ENCODE data around the gene PDGFA.

The PDGFA gene

DNA sequence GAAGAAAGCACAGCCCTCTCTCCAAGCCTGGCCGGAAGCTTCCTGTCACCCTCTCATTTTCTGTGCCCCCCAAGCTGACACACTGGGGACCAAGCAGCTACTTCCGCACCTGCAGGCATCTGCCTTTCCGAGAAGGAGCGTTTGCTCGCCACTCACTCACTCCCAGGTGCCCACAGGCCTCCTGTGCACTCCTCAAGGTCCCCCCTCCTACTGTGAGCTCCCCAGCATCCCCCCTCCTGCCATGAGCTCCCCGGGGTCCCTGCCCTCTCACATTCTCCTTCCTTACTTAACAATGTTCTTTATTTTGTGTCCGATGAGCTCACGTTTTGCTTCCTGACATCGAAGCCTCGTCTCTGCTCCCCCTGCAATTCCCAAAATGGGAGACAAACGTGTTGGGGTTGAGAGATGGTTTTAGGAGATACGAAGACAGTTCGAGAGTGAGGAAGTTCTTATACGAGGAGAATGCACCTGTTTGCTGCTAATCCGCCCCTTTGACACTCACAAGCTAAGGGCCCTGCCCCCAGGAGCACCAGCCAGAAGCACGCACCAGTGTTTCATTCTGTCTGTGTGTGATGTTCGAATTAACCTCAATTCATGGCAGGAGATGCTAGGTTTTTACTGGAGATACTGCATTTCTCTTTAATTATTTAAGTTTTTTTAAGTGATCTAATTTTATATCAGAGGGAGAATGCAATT, 70.2 kb downstream of the PDGFA start:
- no peak for DNase-seq (ENCODE audit: low read depth in 2 of 2, low spot score in 1 of 2)

DNA sequence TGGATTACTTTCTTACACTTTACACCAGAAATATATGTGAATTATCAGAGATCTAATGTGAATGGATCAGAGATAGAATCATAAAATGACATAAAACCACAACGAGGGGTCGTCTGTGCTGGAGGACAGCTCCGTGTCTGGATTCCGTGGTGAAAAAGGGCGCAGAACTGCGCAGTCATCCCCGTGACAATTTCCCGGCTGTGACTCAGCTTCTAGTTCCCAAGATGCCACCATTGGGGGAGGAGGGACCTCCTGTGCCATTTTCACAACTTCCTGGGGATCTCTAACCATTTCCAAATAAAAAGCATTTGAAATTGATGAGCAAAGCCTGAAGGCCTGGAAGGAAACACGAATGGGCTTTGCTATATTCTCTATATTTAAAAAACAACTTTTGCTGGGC, 72.1 kb downstream of the PDGFA start:
- DNase-seq (ENCODE audit: low read depth in 2 of 2, low spot score in 1 of 2), result no peak

Data from stimulated activated CD8-positive, alpha-beta memory T cell treated with anti-CD3 and anti-CD28 coated beads, Interleukin-4, amount 100 ng/mL, for 4 hours (primary cell).